SJCRH30 (cell line): Measurements from ENCODE around the gene CMTM7. TPM values are rescaled to one million over a fixed set of nuclear protein-coding genes. Genes with fewer than 3 reads are reported as not detected.
A peak's percentile ranks its signal among the peaks of the same experiment; 100 is the strongest.

Source experiments
- DNase-seq, 2 experiments: peaks; one replicate each; pipeline ENCODE4 v3.0.0-alpha.2; 2015 to 2020
- H3K27ac ChIP-seq: fragments of 250-450 bp; sonication (Bioruptor Pico); 2 replicates; pipeline ENCODE4 v1.5.1; 2020; ENCODE audit warnings: mild to moderate bottlenecking, moderate library complexity
- H3K27me3 ChIP-seq: fragments of 250-450 bp; sonication (Bioruptor Pico); 2 replicates; pipeline ENCODE4 v1.5.1; 2020; ENCODE audit warnings: mild to moderate bottlenecking, moderate library complexity
- H3K36me3 ChIP-seq: fragments of 250-450 bp; sonication (Bioruptor Pico); 2 replicates; pipeline ENCODE4 v1.5.1; 2020; ENCODE audit warnings: mild to moderate bottlenecking, moderate library complexity
- H3K4me1 ChIP-seq: fragments of 250-450 bp; sonication (Bioruptor Pico); 2 replicates; pipeline ENCODE4 v1.5.1; 2020; ENCODE audit warnings: mild to moderate bottlenecking, moderate library complexity
- H3K4me3 ChIP-seq: fragments of 250-450 bp; sonication (Bioruptor Pico); 2 replicates; pipeline ENCODE4 v1.5.1; 2020; ENCODE audit warnings: mild to moderate bottlenecking, moderate library complexity
- H3K9me3 ChIP-seq: fragments of 250-450 bp; sonication (Bioruptor Pico); replicated peaks from 2 replicates; pipeline ENCODE4 v1.5.1; 2020; ENCODE audit warnings: mild to moderate bottlenecking, moderate library complexity
- total RNA-seq: library from RNA; depleted of rRNA; stranded (reverse); fragments of >200 nt; shearing (Covaris generic); gene quantifications from 2 replicates; pipeline ENCODE4 v1.2.3, GENCODE V29; 2014

CMTM7 gene
- total RNA-seq, 1 experiment from 2014 or later, result 16.3 TPM

DNA sequence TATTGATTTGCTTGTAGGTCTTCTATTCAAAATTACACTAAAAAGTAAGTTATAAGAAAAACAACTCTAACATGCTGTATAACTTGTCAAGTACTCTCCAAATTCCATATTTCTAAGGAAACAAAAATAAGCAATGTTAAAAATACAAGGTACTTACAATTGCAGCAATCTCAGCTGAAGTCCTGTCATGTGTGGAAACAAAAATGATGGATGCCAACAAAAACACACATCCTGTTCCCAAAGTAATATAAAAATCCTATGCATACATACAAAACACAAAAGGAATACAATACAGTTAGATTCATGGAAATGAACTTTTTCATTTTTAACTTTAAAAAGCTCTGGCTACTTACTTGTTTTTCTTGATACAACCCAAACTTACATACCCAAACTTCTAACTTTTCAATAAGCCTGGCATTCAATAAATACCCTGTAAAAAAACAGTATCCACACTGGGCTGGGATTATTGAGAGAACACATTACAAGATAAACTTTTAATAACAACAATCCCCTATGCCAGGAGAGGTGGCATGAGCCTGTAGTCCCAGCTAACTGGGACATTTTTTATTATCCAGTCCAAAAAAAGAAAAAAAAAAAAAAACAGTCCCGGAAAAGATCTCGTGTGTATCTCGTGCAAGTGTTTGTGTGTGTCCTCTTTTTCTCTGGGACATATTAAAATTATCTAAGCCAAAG lies 96.3 kb downstream of the CMTM7 start:
- Histone ChIP-seq H3K36me3 (no peaks in the 10 kb centered on the region; the same call in 1 of the 2 replicates), H3K9me3 (no peaks in the 10 kb centered on the region), H3K27ac (no peak overlapping the region), H3K27me3 (no peaks in the 10 kb centered on the region), H3K4me1 (no peaks in the 10 kb centered on the region), H3K4me3 (no peak overlapping the region)
- DNase-seq, result no peak

DNA sequence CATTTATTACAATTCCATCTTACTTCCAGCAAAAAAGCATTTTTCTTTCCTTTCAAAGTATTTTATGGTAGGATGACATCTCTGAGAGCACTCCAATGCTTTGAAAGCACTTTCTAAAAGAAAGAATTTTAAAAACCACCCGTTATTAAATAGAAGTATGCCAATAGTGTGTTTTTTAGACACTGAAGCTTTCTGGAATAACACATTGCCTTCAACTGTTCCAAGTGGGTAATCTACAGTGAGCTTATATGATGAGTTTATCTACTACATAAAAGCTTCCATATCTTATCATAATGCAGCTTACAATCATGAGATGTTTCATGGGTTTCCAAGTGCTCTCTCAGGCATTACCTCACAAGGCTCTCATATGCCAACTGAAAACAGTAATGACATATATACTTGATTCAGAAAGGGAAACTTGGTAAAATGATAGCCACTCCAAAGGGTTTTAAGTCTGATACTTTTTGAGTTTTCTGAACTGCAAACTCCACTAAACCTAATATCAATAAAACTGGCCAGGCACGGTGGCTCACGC lies 96.9 kb downstream of the CMTM7 start:
- H3K4me1 ChIP-seq, result no peaks in the 10 kb centered on the region
- H3K27me3 ChIP-seq, result no peaks in the 10 kb centered on the region
- DNase-seq, result no peak
- no peaks in the 10 kb centered on the region for H3K9me3 ChIP-seq
- no peak overlapping the region for H3K27ac ChIP-seq
- H3K4me3 ChIP-seq, result no peak overlapping the region
- no peaks in the 10 kb centered on the region for H3K36me3 ChIP-seq

DNA sequence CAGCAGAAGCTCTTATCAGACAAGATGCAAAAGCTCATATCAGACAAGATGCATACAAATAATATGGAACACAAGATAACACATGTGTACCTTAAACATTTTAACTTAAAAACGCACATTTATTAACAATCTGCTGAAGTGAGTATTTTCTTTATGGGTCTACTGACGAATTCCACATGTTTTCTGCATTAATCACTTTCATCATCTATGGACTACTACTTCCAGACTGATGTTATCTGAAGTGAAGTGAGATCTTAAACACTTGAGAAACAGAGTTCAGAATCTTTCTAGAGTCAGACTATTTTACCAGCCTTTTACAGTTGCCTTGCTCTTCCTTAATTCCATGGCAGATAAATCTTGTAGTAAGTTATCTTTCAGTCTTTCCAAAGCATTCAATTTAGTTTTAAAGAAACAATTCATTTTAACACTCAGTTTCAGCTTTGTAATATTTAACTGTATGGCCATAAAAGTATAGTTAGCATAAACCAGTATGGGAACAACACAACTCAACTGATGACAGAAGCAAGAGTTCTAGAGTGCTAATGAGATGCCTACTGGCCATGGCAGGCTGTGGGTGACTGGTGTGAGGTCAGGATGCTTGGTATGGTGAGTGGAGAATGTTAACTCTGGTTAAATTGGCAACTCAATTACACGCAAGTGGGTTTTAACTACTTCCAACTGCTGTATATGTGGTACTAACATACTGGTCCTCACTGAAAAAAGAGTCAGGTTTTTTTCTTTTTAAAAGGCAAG lies 101.2 kb downstream of the CMTM7 start:
- H3K27ac ChIP-seq, result no peak overlapping the region
- H3K9me3 ChIP-seq, result no peaks in the 10 kb centered on the region
- H3K4me3 ChIP-seq, result no peak overlapping the region
- H3K27me3 ChIP-seq, result no peaks in the 10 kb centered on the region
- no peaks in the 10 kb centered on the region for H3K36me3 ChIP-seq
- no peaks in the 10 kb centered on the region for H3K4me1 ChIP-seq
- DNase-seq, result no peak

DNA sequence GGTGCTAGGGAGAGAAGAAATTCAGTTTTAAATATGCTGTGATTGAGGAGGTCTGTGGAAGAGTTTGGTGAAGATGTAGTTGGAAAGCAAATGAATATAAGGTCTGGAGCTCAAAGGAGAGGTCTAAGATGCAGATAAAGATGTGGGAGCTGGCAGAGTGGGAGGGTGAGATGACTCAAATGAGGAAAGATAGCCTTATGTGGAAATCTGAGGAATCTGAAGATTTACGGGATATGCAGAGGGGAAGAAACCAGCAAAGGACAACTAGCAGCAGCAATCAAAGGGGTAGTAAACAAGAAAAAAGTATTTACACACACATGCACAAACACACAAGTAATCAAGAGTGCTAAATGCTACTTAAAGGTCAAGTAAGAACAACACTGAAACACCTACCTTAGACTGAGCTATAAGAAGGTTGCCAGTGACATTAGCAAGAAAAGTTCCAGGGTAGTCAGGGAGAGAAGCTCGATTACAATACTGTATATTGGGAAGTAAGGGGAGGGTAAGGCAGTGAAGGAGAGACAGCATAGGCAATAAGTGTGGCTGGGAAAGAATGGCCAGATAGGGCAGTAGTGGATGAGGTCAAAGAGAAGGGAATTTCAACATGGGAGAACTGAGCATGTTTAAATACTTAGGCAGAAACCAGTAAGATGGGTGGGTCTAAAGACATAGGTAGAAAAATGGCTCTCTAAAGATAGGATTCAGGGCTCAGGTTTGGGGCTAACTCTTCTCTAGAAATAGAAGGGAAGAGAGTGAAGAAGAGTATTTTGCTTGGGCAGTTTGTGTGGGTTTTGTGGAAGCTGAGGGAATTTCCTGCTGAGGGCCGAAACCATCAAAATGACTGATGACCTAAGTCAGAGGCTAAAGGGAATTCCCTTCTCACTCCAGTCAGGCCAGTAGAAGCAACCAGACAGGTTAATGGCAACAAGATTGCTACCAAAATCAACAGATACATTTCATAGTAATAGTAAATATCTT lies 102.1 kb downstream of the CMTM7 start:
- Histone ChIP-seq H3K27me3 (no peaks in the 10 kb centered on the region), H3K36me3 (no peaks in the 10 kb centered on the region), H3K27ac (no peak overlapping the region), H3K9me3 (no peaks in the 10 kb centered on the region), H3K4me3 (no peak overlapping the region), H3K4me1 (no peaks in the 10 kb centered on the region)
- no peak for DNase-seq

DNA sequence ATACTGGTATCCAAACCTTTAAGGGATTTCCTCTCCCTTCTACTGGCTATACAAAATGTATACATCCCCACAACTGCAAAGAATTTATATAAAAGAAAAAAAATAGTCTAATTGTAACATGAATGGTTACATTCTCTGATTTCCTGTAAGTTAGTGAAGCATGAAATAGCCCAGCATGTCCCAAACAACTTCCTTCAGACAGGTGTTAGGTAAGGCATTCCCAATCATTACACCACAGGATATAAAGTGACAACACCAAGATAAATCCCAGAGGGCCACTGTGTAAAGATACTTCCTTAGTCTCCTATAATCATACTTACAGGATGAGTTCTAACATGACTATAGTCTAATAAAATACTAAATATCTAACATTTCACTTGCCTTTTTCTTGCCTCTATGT lies 103.4 kb downstream of the CMTM7 start:
- Histone ChIP-seq H3K27me3 (no peaks in the 10 kb centered on the region), H3K4me3 (no peak overlapping the region), H3K36me3 (no peaks in the 10 kb centered on the region), H3K27ac (no peak overlapping the region), H3K9me3 (no peaks in the 10 kb centered on the region), H3K4me1 (no peaks in the 10 kb centered on the region)
- no peak for DNase-seq

DNA sequence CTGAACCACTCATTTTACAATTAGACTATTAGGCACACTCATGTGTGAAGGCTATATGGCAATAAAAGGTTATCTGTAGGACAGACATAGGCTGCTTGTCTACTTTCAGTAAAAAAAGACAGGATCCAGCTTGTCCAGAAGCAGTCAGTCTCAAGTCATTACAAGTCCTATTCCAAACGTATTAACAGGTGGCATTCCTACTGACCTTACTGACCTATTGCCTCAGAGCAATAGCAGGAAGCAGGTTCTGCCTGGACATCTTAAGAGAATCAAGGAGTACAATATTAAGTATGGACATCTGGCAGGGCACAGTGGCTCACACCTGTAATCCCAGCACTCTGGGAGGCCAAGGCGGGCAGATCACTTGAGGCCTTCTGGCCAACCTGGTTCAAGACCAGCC lies 104.0 kb downstream of the CMTM7 start:
- H3K27me3 ChIP-seq, result no peaks in the 10 kb centered on the region
- DNase-seq, result no peak
- H3K9me3 ChIP-seq, result no peaks in the 10 kb centered on the region
- no peaks in the 10 kb centered on the region for H3K4me1 ChIP-seq
- no peaks in the 10 kb centered on the region for H3K36me3 ChIP-seq
- H3K4me3 ChIP-seq, result no peak overlapping the region
- no peak overlapping the region for H3K27ac ChIP-seq

DNA sequence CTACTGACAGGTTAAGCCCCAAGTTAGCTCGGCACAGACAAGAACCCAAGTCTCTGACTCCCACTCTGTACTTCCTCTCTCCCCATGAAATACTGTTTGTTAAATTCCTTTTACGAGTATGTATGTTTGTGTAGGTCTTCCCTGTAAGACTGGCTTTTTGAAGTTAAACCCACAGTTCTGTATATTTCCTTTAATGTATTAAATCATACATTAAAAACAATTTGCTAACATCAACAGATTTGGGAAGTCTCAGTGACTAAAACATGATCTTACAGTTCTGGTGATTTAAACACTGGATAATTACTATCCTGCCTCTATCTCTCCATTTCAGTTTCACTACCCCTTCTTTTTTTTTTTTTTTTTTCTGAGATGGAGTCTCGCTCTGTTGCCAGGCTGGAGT lies 106.6 kb downstream of the CMTM7 start:
- Histone ChIP-seq H3K4me1 (no peaks in the 10 kb centered on the region), H3K27me3 (no peaks in the 10 kb centered on the region), H3K27ac (no peak overlapping the region), H3K4me3 (no peak overlapping the region), H3K36me3 (no peaks in the 10 kb centered on the region), H3K9me3 (no peaks in the 10 kb centered on the region)
- no peak for DNase-seq

DNA sequence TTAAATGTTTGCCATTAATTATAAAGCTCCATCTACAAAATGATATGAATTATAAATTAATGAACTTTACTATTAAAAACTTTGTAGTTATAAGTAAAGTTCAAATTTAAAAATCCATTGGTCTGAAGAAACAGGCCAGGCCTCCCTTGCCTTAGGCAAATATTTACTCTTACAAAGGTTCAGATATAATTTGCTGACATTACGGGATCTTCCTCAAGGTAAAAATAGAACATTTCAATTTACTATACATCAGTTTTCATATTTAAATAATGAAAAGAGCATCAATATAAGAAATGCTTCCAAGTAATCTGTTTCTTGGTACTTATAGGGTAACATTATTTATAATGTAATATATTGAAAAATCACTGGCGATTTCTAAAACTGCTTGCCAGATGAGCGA lies 107.3 kb downstream of the CMTM7 start:
- no peaks in the 10 kb centered on the region for H3K9me3 ChIP-seq
- H3K27me3 ChIP-seq, result no peaks in the 10 kb centered on the region
- H3K36me3 ChIP-seq, result no peaks in the 10 kb centered on the region
- no peak for DNase-seq
- H3K4me3 ChIP-seq, result no peak overlapping the region
- no peaks in the 10 kb centered on the region for H3K4me1 ChIP-seq
- H3K27ac ChIP-seq, result no peak overlapping the region

DNA sequence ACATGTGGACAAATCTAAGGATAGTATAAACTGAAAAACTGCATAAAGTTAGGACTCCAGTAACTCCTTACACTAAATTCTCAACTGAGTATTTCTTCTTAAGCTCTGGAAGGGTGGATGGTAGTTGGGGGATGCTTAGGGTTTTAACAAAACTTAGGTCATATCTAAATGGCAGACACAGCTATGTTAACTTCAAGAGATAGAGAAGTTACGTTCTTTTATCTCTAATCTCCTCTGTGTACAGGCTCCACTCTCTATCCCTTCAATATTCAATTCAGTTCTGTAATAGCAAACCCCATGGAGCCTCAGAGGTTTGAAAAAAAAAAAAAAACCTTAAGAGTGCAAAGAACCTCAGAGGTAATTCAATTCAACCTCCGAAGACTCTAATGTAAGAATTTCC lies 107.9 kb downstream of the CMTM7 start:
- Histone ChIP-seq H3K4me1 (no peaks in the 10 kb centered on the region), H3K9me3 (no peaks in the 10 kb centered on the region), H3K4me3 (no peak overlapping the region), H3K27ac (no peak overlapping the region), H3K36me3 (no peaks in the 10 kb centered on the region), H3K27me3 (no peaks in the 10 kb centered on the region)
- DNase-seq, result no peak

DNA sequence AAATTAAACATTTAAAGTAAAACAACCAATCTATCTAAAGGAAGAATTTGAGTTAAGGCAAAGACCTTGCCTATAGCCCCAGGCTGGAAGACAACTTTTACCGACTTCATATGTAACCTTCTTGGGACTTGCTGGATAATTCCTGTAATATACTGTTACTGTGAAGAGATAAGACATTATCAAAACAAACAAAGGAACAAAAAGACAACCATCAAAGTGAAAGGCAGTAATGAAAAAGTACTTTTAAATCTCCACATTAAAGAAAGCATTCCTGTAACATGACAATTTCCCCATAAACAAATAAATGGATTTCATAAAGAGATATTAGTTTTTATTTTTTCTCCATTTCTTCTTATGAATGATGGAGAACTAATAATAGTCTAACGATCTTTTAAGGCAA lies 108.6 kb downstream of the CMTM7 start:
- H3K4me1 ChIP-seq, result no peaks in the 10 kb centered on the region
- H3K27ac ChIP-seq, result no peak overlapping the region
- no peaks in the 10 kb centered on the region for H3K36me3 ChIP-seq
- no peaks in the 10 kb centered on the region for H3K9me3 ChIP-seq
- no peaks in the 10 kb centered on the region for H3K27me3 ChIP-seq
- no peak for DNase-seq
- no peak overlapping the region for H3K4me3 ChIP-seq

DNA sequence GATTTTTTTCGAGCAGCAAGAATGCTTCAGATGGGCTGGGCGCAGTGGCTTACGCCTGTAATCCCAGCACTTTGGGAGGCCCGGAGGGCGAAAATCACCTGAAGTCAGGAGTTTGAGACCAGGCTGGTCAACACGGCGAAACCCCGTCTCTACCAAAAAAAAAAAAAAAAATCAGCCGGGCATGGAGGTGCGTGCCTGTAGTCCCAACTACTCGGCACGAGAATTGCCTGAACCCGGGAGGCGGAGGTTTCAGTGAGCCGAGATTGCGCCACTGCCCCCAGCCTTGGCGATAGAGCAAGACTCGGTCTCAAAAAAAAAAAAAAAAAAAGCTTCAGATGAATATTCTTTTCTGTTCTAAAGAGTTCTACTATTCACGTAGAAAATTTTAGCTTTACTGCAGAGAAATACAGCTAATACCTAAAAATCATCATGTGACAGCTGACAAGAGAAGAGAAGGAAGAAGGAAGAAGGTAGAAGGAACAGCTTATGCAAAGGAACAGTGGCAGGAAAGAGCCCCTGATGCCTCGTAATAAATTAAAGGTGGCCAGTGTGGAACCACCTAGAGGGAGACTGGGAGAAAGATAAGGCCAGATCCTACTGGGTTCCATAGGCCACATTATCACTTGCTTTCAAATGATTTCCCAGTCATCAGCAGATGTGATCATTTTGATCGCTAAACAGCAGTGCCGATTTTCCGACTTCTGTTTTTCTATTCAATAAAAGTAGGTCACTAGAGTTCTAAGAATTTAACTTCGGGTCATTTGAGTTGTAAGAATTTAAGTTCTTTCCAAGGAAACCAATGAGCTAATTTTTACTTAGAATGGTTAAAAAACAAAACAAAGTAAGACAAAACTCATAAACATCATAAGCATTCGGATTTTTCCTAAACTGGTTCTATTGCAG lies 109.5 kb downstream of the CMTM7 start:
- no peak for DNase-seq
- Histone ChIP-seq H3K4me3 (peak overlapping the region; percentile 92), H3K27ac (no peak overlapping the region), H3K36me3 (no peaks in the 10 kb centered on the region), H3K4me1 (no peaks in the 10 kb centered on the region), H3K9me3 (no peaks in the 10 kb centered on the region), H3K27me3 (no peaks in the 10 kb centered on the region)

DNA sequence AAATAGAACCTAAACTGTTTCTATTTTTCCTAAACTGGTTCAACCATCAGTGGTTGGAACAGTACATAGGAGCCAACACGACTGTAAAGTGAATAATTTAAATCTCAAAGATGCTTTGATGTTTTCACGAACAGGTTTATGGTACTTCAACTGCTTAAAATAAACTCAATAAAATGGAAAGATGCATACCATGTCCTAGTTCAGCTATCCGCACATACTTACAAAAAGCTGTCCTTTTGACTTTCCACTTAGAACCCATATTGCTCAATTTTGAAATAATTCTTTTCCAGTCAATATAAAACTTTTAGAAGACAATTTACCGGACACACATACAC lies 110.1 kb downstream of the CMTM7 start:
- peak overlapping the region; percentile 92 for H3K4me3 ChIP-seq
- no peaks in the 10 kb centered on the region for H3K9me3 ChIP-seq
- no peak for DNase-seq
- H3K4me1 ChIP-seq, result no peaks in the 10 kb centered on the region
- H3K27ac ChIP-seq, result peak overlapping the region; percentile 79
- H3K27me3 ChIP-seq, result no peaks in the 10 kb centered on the region
- H3K36me3 ChIP-seq, result no peaks in the 10 kb centered on the region

DNA sequence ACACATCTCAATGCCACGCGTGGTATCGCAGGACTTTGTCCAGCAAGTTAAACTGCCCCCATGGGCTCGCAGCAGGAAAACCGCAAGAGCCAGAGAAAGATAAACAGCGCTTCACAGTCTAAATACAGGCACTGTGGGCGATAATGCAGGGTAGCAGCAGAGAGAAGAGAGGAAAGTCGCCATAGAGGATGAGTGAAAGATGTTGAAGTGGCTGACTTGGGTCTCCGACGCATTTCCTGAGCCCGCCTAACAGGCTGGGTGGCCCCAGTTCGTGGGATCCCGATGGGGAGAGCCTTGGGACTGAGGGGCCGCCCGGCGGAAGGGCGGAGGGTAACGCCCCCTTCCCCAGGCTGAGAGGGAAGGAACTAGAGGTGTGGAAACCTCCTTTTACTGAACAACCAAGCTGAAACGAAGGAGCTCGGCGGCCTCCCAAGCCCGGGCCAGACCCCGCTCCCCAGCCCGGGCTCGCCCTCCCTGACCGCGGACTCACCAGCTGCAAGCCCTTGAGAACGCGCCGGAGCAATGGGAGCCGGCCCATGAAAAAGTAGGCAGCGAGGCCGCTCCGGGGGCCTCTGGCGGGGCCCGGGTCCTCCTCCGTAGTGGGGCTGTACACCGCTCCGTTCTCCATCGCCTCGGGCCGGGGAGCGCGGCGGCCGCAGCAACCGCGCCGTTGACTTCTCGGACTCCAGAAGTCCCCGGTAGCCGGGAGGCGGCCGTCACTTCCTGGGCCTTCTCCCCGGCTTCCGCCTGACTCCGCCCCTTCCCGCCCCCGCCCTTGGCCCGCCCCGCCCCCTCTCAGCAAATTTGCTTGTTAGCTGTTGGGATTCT lies 110.7 kb downstream of the CMTM7 start, which contains the start of gene CMTM6:
Gene CMTM6, minus strand, starts transcription at position 735 of the 828 bp plus-strand sequence. Its CDS starts 107 bp downstream, at position 628.
- H3K36me3 ChIP-seq, result no peaks in the 10 kb centered on the region
- DNase-seq, result peak; percentile 71 to 72
- no peaks in the 10 kb centered on the region for H3K27me3 ChIP-seq
- H3K4me3 ChIP-seq, result peak within 1 kb of the TSS; percentile 92
- H3K4me1 ChIP-seq, result no peaks in the 10 kb centered on the region
- no peaks in the 10 kb centered on the region for H3K9me3 ChIP-seq
- peak within 1 kb of the TSS; percentile 79 for H3K27ac ChIP-seq
